Endothelial cell of umbilical vein (primary cell): Measurements from ENCODE around the gene MYO16. TPM values are rescaled to one million over a fixed set of nuclear protein-coding genes. Genes with fewer than 3 reads are reported as not detected.

ENCODE experiments used
- BruUV-seq: library from RNA; stranded (reverse); fragments of 400-500 nt; replicated peaks from 2 replicates; lab custom pipeline; 2021; lab: Mats Ljungman, UMichigan
- CTCF ChIA-PET: fragments of 300-600, 350-600 bp; sonication (Branson Sonifier 250); formaldehyde crosslinking; loops from one replicate; lab custom pipeline; 2021; ENCODE audit warnings: antibody characterized with exemption, inconsistent platforms; lab: Charles Lee
- POLR2A ChIA-PET: fragments of 300-600, 350-600 bp; sonication (Branson Sonifier 250); formaldehyde crosslinking; loops from one replicate; lab custom pipeline; 2021; ENCODE audit warnings: antibody characterized with exemption, inconsistent platforms; lab: Charles Lee
- DNase-seq: peaks from one replicate; pipeline ENCODE4 v3.0.0-alpha.2; 2011; ENCODE audit warnings: low read depth, low spot score
- FAIRE-seq: peaks from 2 replicates; lab custom pipeline; 2011; peaks lifted over from hg19 to GRCh38; lab: Jason Lieb, UNC
- H2AFZ ChIP-seq: 2 replicates; pipeline ENCODE4 v1.6.0; 2012; ENCODE audit warnings: low read depth, low read length, control low read depth, inconsistent platforms
- H3K27ac ChIP-seq: 2 replicates; pipeline ENCODE4 v1.5.1; 2011; ENCODE audit warnings: low read depth, mild to moderate bottlenecking, control low read depth, low read length, moderate library complexity; ENCODE audit not compliant: insufficient read depth
- H3K27me3 ChIP-seq, 2 experiments: 2 replicates each; pipeline versions ENCODE4 v1.6.0 to v1.6.1; 2011; ENCODE audit warnings: low read length in 2 of 2, mixed read lengths in 1 of 2; ENCODE audit not compliant: control insufficient read depth in 2 of 2, insufficient read depth in 2 of 2
- H3K36me3 ChIP-seq, 2 experiments: 2 replicates in 1 of 2; 3 replicates in 1 of 2; pipeline ENCODE4 v1.5.1; 2011; ENCODE audit warnings: low read length in 2 of 2, mild to moderate bottlenecking in 1 of 2, moderate library complexity in 1 of 2; ENCODE audit not compliant: control insufficient read depth in 2 of 2, insufficient read depth in 2 of 2; ENCODE audit errors: extremely low read depth in 1 of 2
- H3K4me1 ChIP-seq: 3 replicates; pipeline ENCODE4 v1.5.1; 2011; ENCODE audit warnings: mild to moderate bottlenecking, low read length; ENCODE audit not compliant: control insufficient read depth, insufficient read depth; ENCODE audit errors: extremely low read depth
- H3K4me2 ChIP-seq: 2 replicates; pipeline ENCODE4 v1.6.1; 2011; ENCODE audit warnings: low read length, control low read depth, mixed read lengths; ENCODE audit not compliant: insufficient read depth
- H3K4me3 ChIP-seq, 3 experiments: fragments of 200-600 bp in 1 of 3; sonication (generic), shearing (Covaris generic) in 1 of 3; replicated peaks in 1 of 3; 2 replicates each; pipeline ENCODE4 v1.5.1; 2011 to 2016; ENCODE audit warnings: control low read depth in 3 of 3, low read length in 3 of 3, mild to moderate bottlenecking in 2 of 3, inconsistent platforms in 1 of 3, low read depth in 1 of 3, moderate library complexity in 1 of 3; ENCODE audit not compliant: insufficient read depth in 1 of 3
- H3K79me2 ChIP-seq: 2 replicates; pipeline ENCODE4 v1.6.0; 2012; ENCODE audit warnings: low read length, inconsistent platforms; ENCODE audit not compliant: control insufficient read depth, insufficient read depth
- H3K9ac ChIP-seq: replicated peaks from 2 replicates; pipeline ENCODE3; 2011; ENCODE audit warnings: low read length, control low read depth; ENCODE audit not compliant: insufficient read depth; ENCODE audit errors: extremely low read depth
- H3K9me1 ChIP-seq: replicated peaks from 3 replicates; pipeline ENCODE4 v1.6.0; 2011; ENCODE audit warnings: mild to moderate bottlenecking, low read length; ENCODE audit not compliant: control insufficient read depth, insufficient read depth; ENCODE audit errors: extremely low read depth
- H3K9me3 ChIP-seq: replicated peaks from 2 replicates; pipeline ENCODE4 v1.5.1; 2012; ENCODE audit warnings: low read length, inconsistent platforms; ENCODE audit not compliant: control insufficient read depth, insufficient read depth
- H4K20me1 ChIP-seq: replicated peaks from 2 replicates; pipeline ENCODE3; 2011; ENCODE audit warnings: mild to moderate bottlenecking, low read length; ENCODE audit not compliant: control insufficient read depth, insufficient read depth; ENCODE audit errors: extremely low read depth
- CTCF ChIP-seq, 2 donors: IDR thresholded peaks; 1 replicate in 1 of 2; 2 replicates in 1 of 2; pipeline ENCODE4 v1.5.1; 2011; ENCODE audit warnings: low read length in 2 of 2, mild to moderate bottlenecking in 2 of 2, moderate library complexity in 2 of 2, control low read depth in 1 of 2, inconsistent platforms in 1 of 2, low read depth in 1 of 2; ENCODE audit not compliant: insufficient read depth in 1 of 2; ENCODE audit errors: extremely low read depth in 1 of 2
- EZH2 ChIP-seq: IDR thresholded peaks from 2 replicates; pipeline ENCODE4 v1.6.1; 2012; ENCODE audit warnings: borderline replicate concordance, low read depth, mild to moderate bottlenecking, moderate library complexity, low read length, inconsistent platforms; ENCODE audit not compliant: severe bottlenecking
- FOS ChIP-seq: IDR thresholded peaks from 2 replicates; pipeline ENCODE4 v1.6.1; 2011; ENCODE audit warnings: mild to moderate bottlenecking, low read length, moderate library complexity, borderline replicate concordance; ENCODE audit not compliant: insufficient read depth
- MYC ChIP-seq: IDR thresholded peaks from one replicate; pipeline ENCODE4 v1.6.1; 2011; ENCODE audit warnings: mild to moderate bottlenecking, low read depth, low read length
- POLR2A ChIP-seq: IDR thresholded peaks from 2 replicates; pipeline ENCODE4 v1.6.1; 2012; ENCODE audit warnings: low read depth, mild to moderate bottlenecking, control low read depth, low read length
- dilution Hi-C: fragments of 300-500 bp; cut with MboI; formaldehyde crosslinking; loops from one replicate; pipeline ENCODE4 v1.15.0; 2019; ENCODE audit warnings: low sequenced_read_pairs; ENCODE audit not compliant: extremely low pct_ligation_motif_present
- intact Hi-C: fragments of 100-400 bp; cut with micrococcal nuclease; formaldehyde crosslinking; loops from one replicate; pipeline ENCODE4 v1.10.0; 2022
- polyA plus RNA-seq, 4 experiments: library from polyadenylated mRNA; depleted of rRNA in 3 of 4; stranded (reverse) in 3 of 4; unstranded in 1 of 4; fragments of >200 nt; gene quantifications; 2 replicates each; pipeline versions ENCODE4 v1.2.1 to v1.2.3, GENCODE V29; 2011 to 2012; ENCODE audit warnings: missing spikeins in 1 of 4
- total RNA-seq: library from RNA; stranded (reverse); gene quantifications from 2 replicates; pipeline ENCODE4 v1.2.3, GENCODE V29; 2021
- TF ChIP-seq, protein P1 (sequence below): IDR thresholded peaks from 2 replicates; pipeline ENCODE4 v1.6.1; 2011; ENCODE audit not compliant: insufficient read depth, insufficient read length

MYO16 gene
- total and polyA plus RNA-seq, 2 donors (not counting 3 experiments of a cell fraction or from before 2014, with no cell fraction given), result 0.03 to 0.04 TPM

GRCh38 chr13:109140479-109141349 lies 511.3 kb downstream of the MYO16 start:
- ChIA-PET CTCF (interaction anchor here (1.4 kb wide), 1 partner anchor 458 kb away, joined by 3 read pairs; no protein-coding TSS in a partner anchor), POLR2A (no interaction called here)
- no peak overlapping the region for H3K9ac ChIP-seq
- H3K9me3 ChIP-seq, result no peaks in the 10 kb centered on the region
- FAIRE-seq, result no peak
- TF ChIP-seq FOS (no peak), POLR2A (no peak), EZH2 (peak; percentile 38), CTCF (IDR thresholded peaks at IDR 0.05; ENCODE audit: extremely low read depth in 1 of 2, insufficient read depth in 1 of 2, low read depth in 1 of 2, low read length in 2 of 2) (no peak), MYC (no peak)
- TF ChIP-seq, protein P1, sequence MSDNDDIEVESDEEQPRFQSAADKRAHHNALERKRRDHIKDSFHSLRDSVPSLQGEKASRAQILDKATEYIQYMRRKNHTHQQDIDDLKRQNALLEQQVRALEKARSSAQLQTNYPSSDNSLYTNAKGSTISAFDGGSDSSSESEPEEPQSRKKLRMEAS, result no peak
- H3K27ac ChIP-seq, result no peak overlapping the region
- no peaks in the 10 kb centered on the region for H3K9me1 ChIP-seq
- H3K27me3 ChIP-seq, result peaks cover 11 to 25% of the 10 kb centered on the region in 2 experiments
- DNase-seq, result no peak
- H2AFZ ChIP-seq, result peak overlapping the region; percentile 20
- H3K36me3 ChIP-seq, result no peaks in the 10 kb centered on the region
- peak overlapping the region in 1 of 3 experiments; percentile 18 for H3K4me3 ChIP-seq
- no TSS peak for BruUV-seq
- H3K4me2 ChIP-seq, result no peak overlapping the region
- peaks cover 1% of the 10 kb centered on the region for H3K4me1 ChIP-seq
- no peaks in the 10 kb centered on the region for H4K20me1 ChIP-seq
- dilution Hi-C loops, result no loop called here
- H3K79me2 ChIP-seq, result no peaks in the 10 kb centered on the region
- intact Hi-C loops, result loop anchor here (10.0 kb wide), 2 partner anchors 344 to 524 kb away; no protein-coding TSS in a partner anchor
